Uterus (tissue), 2 donors: ENCODE results near the gene ZNF609.

Experiments used
- CTCF ChIP-seq, 4 experiments: fragments of 200-600 bp in 2 of 4; fragments of 450-650 bp in 2 of 4; sonication (generic) in 2 of 4; IDR thresholded peaks; one replicate each; pipeline ENCODE4 v1.5.1; 2016 to 2019; ENCODE audit warnings: antibody characterized with exemption in 4 of 4, mild to moderate bottlenecking in 2 of 4, moderate library complexity in 1 of 4
- POLR2A ChIP-seq, 2 donors: fragments of 450-650 bp; IDR thresholded peaks; one replicate each; pipeline ENCODE4 v1.6.1; 2016; ENCODE audit warnings: antibody characterized with exemption in 2 of 2, mild to moderate bottlenecking in 1 of 2, moderate library complexity in 1 of 2

GRCh38 chr15:64656508-64656907 is 196.1 kb downstream of the ZNF609 start:
- no peak for TF ChIP-seq POLR2A (IDR thresholded peaks at IDR 0.05)
- TF ChIP-seq CTCF (IDR thresholded peaks at IDR 0.05) = no peak
